Thyroid gland (tissue), 4 donors: ENCODE measurements around the gene TRIM26.

Source experiments
- CTCF ChIP-seq, 6 experiments: fragments of 200-600 bp in 3 of 6; fragments of 450-650 bp in 3 of 6; sonication (generic) in 3 of 6; IDR thresholded peaks; one replicate each; pipeline ENCODE4 v1.5.1; 2016 to 2019; ENCODE audit warnings: antibody characterized with exemption in 6 of 6, mild to moderate bottlenecking in 2 of 6, inconsistent platforms in 1 of 6, moderate library complexity in 1 of 6
- POLR2A ChIP-seq, 2 donors: fragments of 450-650 bp; IDR thresholded peaks; one replicate each; pipeline ENCODE4 v1.6.1; 2017; ENCODE audit warnings: antibody characterized with exemption in 2 of 2, mild to moderate bottlenecking in 2 of 2, moderate library complexity in 1 of 2

DNA sequence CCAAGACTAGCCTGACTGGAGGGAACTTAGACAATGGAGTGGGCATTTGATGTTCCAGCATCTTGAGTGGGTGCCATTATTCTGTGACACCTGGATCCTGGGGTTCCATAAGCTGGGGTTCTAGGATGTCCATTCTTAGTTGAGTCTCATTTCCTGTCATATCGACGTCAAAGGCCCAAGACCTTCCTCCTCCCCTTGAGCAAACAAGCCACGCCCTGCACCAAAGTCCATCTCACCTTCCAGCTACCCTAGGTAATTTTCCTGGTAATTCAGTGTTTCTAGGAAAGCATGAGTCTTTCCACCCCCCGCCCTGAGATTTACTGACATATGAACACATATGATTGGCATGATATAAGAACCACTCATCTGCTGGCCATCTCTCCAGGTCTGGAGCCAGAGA lies 77.4 kb downstream of the TRIM26 start, which contains the start of gene TRIM40:
- TF ChIP-seq CTCF (IDR thresholded peaks at IDR 0.05) (no peak), POLR2A (IDR thresholded peaks at IDR 0.05) (no peak)
